ENCODE data around the gene SPATA9. TPM values are rescaled to one million over a fixed set of nuclear protein-coding genes. Genes with fewer than 3 reads are reported as not detected.

Gene SPATA9
- total and polyA plus RNA-seq, 2 of the 8 experiments (the other 6 are each of a cell fraction or from before 2014, with no cell fraction given) = not detected

- Histone ChIP-seq H4K8ac (ENCODE audit: extremely low read depth, insufficient read depth, low read length) (no peak overlapping the region), H3K23me2 (ENCODE audit: low read depth, low read length) (no peaks in the 10 kb centered on the region; the same call in 1 of the 2 replicates), H2BK120ac (replicated peaks; ENCODE audit: low read depth, low read length) (no peak overlapping the region), H3K23ac (ENCODE audit: insufficient read length) (no peak overlapping the region), H3K9me3 (ENCODE audit: insufficient read depth in 2 of 2, low read depth in 1 of 2, low read length in 1 of 2) (no peaks in the 10 kb centered on the region), H3K27me3 (replicated peaks in 1 of 4; ENCODE audit: control insufficient read depth in 3 of 4, extremely low read depth in 1 of 4, insufficient read depth in 3 of 4, low read length in 3 of 4) (no peaks in the 10 kb centered on the region), H3K14ac (ENCODE audit: insufficient read length) (no peak overlapping the region), H4K91ac (replicated peaks; ENCODE audit: insufficient read length, low read length) (no peak overlapping the region), H3K4ac (replicated peaks; ENCODE audit: insufficient read length, low read depth, low read length) (no peak overlapping the region), H2BK20ac (ENCODE audit: low read length) (no peak overlapping the region), H3K79me2 (ENCODE audit: control insufficient read depth in 1 of 2, insufficient read depth in 2 of 2, low read length in 2 of 2) (no peaks in the 10 kb centered on the region), H3K4me3 (ENCODE audit: extremely low read depth in 1 of 4, insufficient read depth in 2 of 4, low read depth in 3 of 4, low read length in 4 of 4) (no peak overlapping the region), H2BK5ac (ENCODE audit: low read depth, low read length) (no peak overlapping the region), H3K56ac (replicated peaks; ENCODE audit: insufficient read length, low read depth, low read length) (no peak overlapping the region), H3K9ac (replicated peaks in 1 of 4; ENCODE audit: extremely low read depth in 1 of 4, low read depth in 3 of 4, low read length in 3 of 4) (no peak overlapping the region), H4K5ac (ENCODE audit: insufficient read length, low read depth, low read length) (no peak overlapping the region), H2BK15ac (ENCODE audit: low read length) (no peak overlapping the region), H2BK12ac (ENCODE audit: low read depth, low read length) (no peak overlapping the region), H3K36me3 (ENCODE audit: control insufficient read depth in 2 of 4, insufficient read depth in 4 of 4, low read length in 3 of 4) (no peaks in the 10 kb centered on the region), H3K4me1 (replicated peaks in 1 of 4; ENCODE audit: control insufficient read depth in 3 of 4, insufficient read depth in 4 of 4, low read length in 3 of 4) (no peaks in the 10 kb centered on the region), H2AK5ac (ENCODE audit: low read depth, low read length) (no peak overlapping the region), H3K27ac (ENCODE audit: low read depth, low read length) (no peak overlapping the region), H3K79me1 (ENCODE audit: low read depth, low read length) (no peaks in the 10 kb centered on the region), H3K18ac (ENCODE audit: extremely low read depth, low read length) (no peak overlapping the region), H3K4me2 (ENCODE audit: insufficient read depth in 1 of 2, low read depth in 2 of 2, low read length in 2 of 2) (no peak overlapping the region), H2AFZ (ENCODE audit: low read length) (no peak overlapping the region), H4K20me1 (replicated peaks in 1 of 2; ENCODE audit: control insufficient read depth in 1 of 2, insufficient read depth in 2 of 2, low read length in 2 of 2) (no peaks in the 10 kb centered on the region)
- CTCF ChIA-PET (ENCODE audit: partially characterized antibody) = interaction anchor here (0.9 to 1.1 kb wide), 4 partner anchors 23 to 668 kb away, joined by 3 to 5 read pairs (median 3); partner anchors contain the start of gene RFESD
- FAIRE-seq (no peak), DNase-seq (ENCODE audit: low read depth in 1 of 2, low spot score in 2 of 2) (no peak)
- TF ChIP-seq NRF1 (IDR thresholded peaks at IDR 0.05; ENCODE audit: low read depth, low read length) (no peak), RNF2 (IDR thresholded peaks at IDR 0.05; ENCODE audit: borderline replicate concordance, low read depth, low read length, missing control alignments, poor library complexity, severe bottlenecking) (no peak), BCL11A (IDR thresholded peaks at IDR 0.05; ENCODE audit: low read depth in 2 of 2, low read length in 2 of 2) (no peak), SIRT6 (IDR thresholded peaks at IDR 0.05; ENCODE audit: low read length) (no peak), POLR2A (IDR thresholded peaks at IDR 0.05; ENCODE audit: control extremely low read depth in 1 of 2, low read depth in 2 of 2, low read length in 2 of 2) (no peak)
- POLR2A ChIA-PET (ENCODE audit: partially characterized antibody) = no interaction called here
- 94% methylated on average over 3 of the region's 3 CpGs; no CpG with 5 or more reads in 1 of the 2 experiments for WGBS, 2 experiments (ENCODE audit: extremely low coverage in 1 of 2, insufficient coverage in 1 of 2, insufficient read length in 1 of 2, insufficient replicate concordance in 2 of 2, low coverage in 1 of 2, low lambda C conversion rate in 2 of 2, missing lambda C conversion rate in 1 of 2)
Measured at GRCh38 chr5:95670568-95670967, 12.2 kb downstream of the SPATA9 start.
